HepG2 (cell line): ENCODE measurements around the gene ASTN1. TPM values are rescaled to one million over a fixed set of nuclear protein-coding genes. Genes with fewer than 3 reads are reported as not detected.

Source experiments
- ATAC-seq: fragments of 200-7000 bp; cut with Tn5 transposase; 3 replicates; pipeline ENCODE4 v1.9.1; 2020; ENCODE audit warnings: mild to moderate bottlenecking, moderate library complexity
- BruUV-seq: library from RNA; stranded (reverse); fragments of 400-500 nt; replicated peaks from 2 replicates; lab custom pipeline; 2021; lab: Mats Ljungman, UMichigan
- CTCF ChIA-PET: fragments of 300-600 bp; formaldehyde crosslinking; extraction: SDS; loops from one replicate; lab custom pipeline; 2021; ENCODE audit warnings: low total read pairs, inconsistent platforms, low intra/inter-chr PET ratio; lab: Yijun Ruan, JAX
- POLR2A ChIA-PET: fragments of 350-600 bp; sonication (Branson Sonifier 250); formaldehyde crosslinking; loops from one replicate; lab custom pipeline; 2020; ENCODE audit warnings: antibody characterized with exemption, inconsistent platforms; lab: Yijun Ruan, JAX
- DNase-seq: peaks from one replicate; pipeline ENCODE4 v3.0.0-alpha.2; 2015; ENCODE audit warnings: low spot score
- FAIRE-seq: peaks from 3 replicates; lab custom pipeline; 2011; peaks lifted over from hg19 to GRCh38; lab: Jason Lieb, UNC
- H2AFZ ChIP-seq: one replicate; pipeline ENCODE4 v1.6.1; 2011; ENCODE audit warnings: low read length, inconsistent platforms
- H3K27ac ChIP-seq: fragments of 300-600 bp; 3 replicates; pipeline ENCODE4 v1.8.0; 2011; ENCODE audit warnings: mixed run types, mild to moderate bottlenecking, mixed read lengths, low read length, inconsistent platforms; ENCODE audit not compliant: insufficient read depth; ENCODE audit errors: extremely low read length
- H3K27me3 ChIP-seq, 2 experiments: fragments of 200-600 bp in 1 of 2; 2 replicates in 1 of 2; 3 replicates in 1 of 2; pipeline versions ENCODE4 v1.6.0 to v1.8.0; 2011; ENCODE audit warnings: low read length in 2 of 2, mild to moderate bottlenecking in 2 of 2, moderate library complexity in 2 of 2, inconsistent platforms in 1 of 2; ENCODE audit not compliant: insufficient read depth in 2 of 2, control insufficient read depth in 1 of 2
- H3K36me3 ChIP-seq, 2 experiments: fragments of 200-600 bp in 1 of 2; replicated peaks in 1 of 2; 2 replicates in 1 of 2; 3 replicates in 1 of 2; pipeline versions ENCODE4 v1.5.1 to v1.8.0; 2011; ENCODE audit warnings: low read length in 2 of 2, inconsistent platforms in 1 of 2; ENCODE audit not compliant: insufficient read depth in 2 of 2, control insufficient read depth in 1 of 2
- H3K4me1 ChIP-seq: 2 replicates; pipeline ENCODE4 v1.5.1; 2012; ENCODE audit warnings: low read length, inconsistent platforms; ENCODE audit not compliant: insufficient read depth
- H3K4me2 ChIP-seq: 2 replicates; pipeline ENCODE4 v1.6.0; 2011; ENCODE audit warnings: low read depth, low read length, inconsistent platforms
- H3K4me3 ChIP-seq, 3 experiments: fragments of 200-600 bp in 1 of 3; sonication (generic), shearing (Covaris generic) in 1 of 3; replicated peaks in 1 of 3; 2 replicates each; pipeline ENCODE4 v1.5.1; 2011 to 2016; ENCODE audit warnings: low read length in 3 of 3, inconsistent platforms in 2 of 3, low read depth in 2 of 3, mild to moderate bottlenecking in 2 of 3, control low read depth in 1 of 3, mixed read lengths in 1 of 3; ENCODE audit not compliant: insufficient read depth in 1 of 3
- H3K79me2 ChIP-seq: one replicate; pipeline ENCODE4 v1.6.1; 2011; ENCODE audit warnings: low read length, inconsistent platforms; ENCODE audit not compliant: insufficient read depth
- H3K9ac ChIP-seq: 2 replicates; pipeline ENCODE4 v1.6.0; 2011; ENCODE audit warnings: mild to moderate bottlenecking, low read depth, low read length, inconsistent platforms; ENCODE audit not compliant: insufficient read depth
- H3K9me3 ChIP-seq: 2 replicates; pipeline ENCODE4 v1.5.1; 2012; ENCODE audit warnings: mild to moderate bottlenecking, low read length
- H4K20me1 ChIP-seq: 2 replicates; pipeline ENCODE4 v1.6.0; 2011; ENCODE audit warnings: inconsistent platforms, mild to moderate bottlenecking, low read length, moderate library complexity; ENCODE audit not compliant: insufficient read depth
- AKAP8 ChIP-seq: sonication (generic); formaldehyde crosslinking; IDR thresholded peaks from 2 replicates; pipeline ENCODE4 v1.5.1; 2020; ENCODE audit warnings: mild to moderate bottlenecking, missing genetic modification reagents
- CHD2 ChIP-seq: IDR thresholded peaks from 2 replicates; pipeline ENCODE4 v1.6.1; 2011; ENCODE audit warnings: low read depth, low read length, improper control_type of control experiment
- ELF3 ChIP-seq: IDR thresholded peaks from 2 replicates; pipeline ENCODE4 v1.6.1; 2016; ENCODE audit warnings: missing genetic modification reagents, missing compliant biosample characterization
- MBD4 ChIP-seq: IDR thresholded peaks from 2 replicates; pipeline ENCODE4 v1.6.1; 2012; ENCODE audit warnings: low read length, inconsistent platforms, borderline replicate concordance
- MXD3 ChIP-seq: IDR thresholded peaks from 2 replicates; pipeline ENCODE4 v1.6.1; 2016; ENCODE audit warnings: mild to moderate bottlenecking, missing biosample characterization, missing genetic modification reagents
- NFKBIZ ChIP-seq: IDR thresholded peaks from 2 replicates; pipeline ENCODE4 v1.6.1; 2018; ENCODE audit warnings: missing genetic modification reagents, missing compliant biosample characterization
- REXO4 ChIP-seq: sonication (generic); formaldehyde crosslinking; IDR thresholded peaks from 2 replicates; pipeline ENCODE4 v1.8.0; 2022; ENCODE audit warnings: missing genetic modification reagents, mild to moderate bottlenecking, borderline replicate concordance
- RFXANK ChIP-seq: IDR thresholded peaks from 2 replicates; pipeline ENCODE4 v1.6.1; 2016
- SAP130 ChIP-seq: IDR thresholded peaks from 2 replicates; pipeline ENCODE4 v1.6.1; 2016; ENCODE audit warnings: low read depth
- SSRP1 ChIP-seq: IDR thresholded peaks from 2 replicates; pipeline ENCODE4 v1.6.1; 2016; ENCODE audit warnings: control low read depth
- THAP9 ChIP-seq: sonication (generic); formaldehyde crosslinking; IDR thresholded peaks from 2 replicates; pipeline ENCODE4; 2020; ENCODE audit warnings: missing genetic modification reagents, mild to moderate bottlenecking, borderline replicate concordance
- ZBTB25 ChIP-seq: IDR thresholded peaks from 2 replicates; pipeline ENCODE4 v1.6.1; 2018; ENCODE audit warnings: missing genetic modification reagents
- ZNF12 ChIP-seq: sonication (generic); formaldehyde crosslinking; IDR thresholded peaks from 2 replicates; pipeline ENCODE4 v1.5.0; 2020; ENCODE audit warnings: missing genetic modification reagents
- ZNF136 ChIP-seq: sonication (generic); formaldehyde crosslinking; IDR thresholded peaks from 2 replicates; pipeline ENCODE4 v1.8.1; 2022; ENCODE audit warnings: low read depth, mild to moderate bottlenecking, moderate library complexity, missing genetic modification reagents
- ZNF224 ChIP-seq: sonication (generic); formaldehyde crosslinking; IDR thresholded peaks from 2 replicates; pipeline ENCODE4 v1.5.0; 2020; ENCODE audit warnings: mild to moderate bottlenecking, missing genetic modification reagents
- ZNF276 ChIP-seq: sonication (generic); formaldehyde crosslinking; IDR thresholded peaks from 2 replicates; pipeline ENCODE4 v1.4.0; 2020; ENCODE audit warnings: mild to moderate bottlenecking, low read depth, missing genetic modification reagents
- ZNF703 ChIP-seq: sonication (generic); formaldehyde crosslinking; IDR thresholded peaks from 2 replicates; pipeline ENCODE4 v1.5.1; 2020; ENCODE audit warnings: missing genetic modification reagents, mild to moderate bottlenecking, moderate library complexity, borderline replicate concordance
- WGBS: methylation state at CpG from one replicate; pipeline ENCODE4 v1.1.6; 2017; ENCODE audit warnings: low lambda C conversion rate; 5-methylcytosine and 5-hydroxymethylcytosine counted together
- in situ Hi-C: cut with HindIII; loops from 2 replicates; pipeline ENCODE4 v1.10.0; 2017; ENCODE audit warnings: low pct_unique_long_range_greater_than_20kb; ENCODE audit not compliant: extremely low pct_ligation_motif_present
- intact Hi-C: fragments of 100-400 bp; cut with micrococcal nuclease; formaldehyde crosslinking; loops from one replicate; pipeline ENCODE4 v1.10.0; 2022; ENCODE audit not compliant: unreplicated experiment
- polyA plus RNA-seq, 8 experiments: library from polyadenylated mRNA; depleted of rRNA in 3 of 8; stranded (reverse) in 7 of 8; unstranded in 1 of 8; fragments of >200 nt; fragmentation: Illumina TruSeq in 4 of 8; extraction: Trizol in 4 of 8; gene quantifications; 2 replicates each; pipeline versions ENCODE4 v1.2.1 to v1.2.3, GENCODE V29; 2011 to 2016; ENCODE audit warnings: low read depth in 4 of 8, missing spikeins in 1 of 8, mixed read lengths in 1 of 8; ENCODE audit not compliant: insufficient read depth in 1 of 8
- total RNA-seq, 5 experiments: library from RNA; depleted of rRNA; stranded (reverse); fragments of >200 nt; fragmentation: Illumina TruSeq; extraction: Trizol; gene quantifications; 2 replicates each; pipeline ENCODE4 v1.2.3, GENCODE V29; 2016; ENCODE audit warnings: low read depth in 1 of 5
- TF ChIP-seq, protein P1 (sequence below): sonication (generic); formaldehyde crosslinking; IDR thresholded peaks from 2 replicates; pipeline ENCODE4 v1.4.0; 2020; ENCODE audit warnings: missing genetic modification reagents, borderline replicate concordance

ASTN1 gene
- total and polyA plus RNA-seq, 2 of the 13 experiments (the other 11 are each of a cell fraction or from before 2014, with no cell fraction given): not detected

GRCh38 chr1:176994931-176995596 lies 169.4 kb downstream of the ASTN1 start:
- H3K79me2 ChIP-seq: no peaks in the 10 kb centered on the region
- H3K9ac ChIP-seq: no peak overlapping the region
- no peaks in the 10 kb centered on the region for H3K4me1 ChIP-seq
- no peak overlapping the region for H2AFZ ChIP-seq
- no peak overlapping the region for H3K27ac ChIP-seq
- WGBS: 7% methylated on average over 3 of the region's 3 CpGs
- TF ChIP-seq ZNF703: no peak
- TF ChIP-seq REXO4 (CRISPR knock-in tag): no peak
- TF ChIP-seq, protein P1, sequence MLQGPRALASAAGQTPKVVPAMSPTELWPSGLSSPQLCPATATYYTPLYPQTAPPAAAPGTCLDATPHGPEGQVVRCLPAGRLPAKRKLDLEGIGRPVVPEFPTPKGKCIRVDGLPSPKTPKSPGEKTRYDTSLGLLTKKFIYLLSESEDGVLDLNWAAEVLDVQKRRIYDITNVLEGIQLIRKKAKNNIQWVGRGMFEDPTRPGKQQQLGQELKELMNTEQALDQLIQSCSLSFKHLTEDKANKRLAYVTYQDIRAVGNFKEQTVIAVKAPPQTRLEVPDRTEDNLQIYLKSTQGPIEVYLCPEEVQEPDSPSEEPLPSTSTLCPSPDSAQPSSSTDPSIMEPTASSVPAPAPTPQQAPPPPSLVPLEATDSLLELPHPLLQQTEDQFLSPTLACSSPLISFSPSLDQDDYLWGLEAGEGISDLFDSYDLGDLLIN (CRISPR knock-in tag): no peak
- no peak for TF ChIP-seq ZNF136 (CRISPR knock-in tag)
- no peak for TF ChIP-seq ZNF12 (CRISPR knock-in tag)
- TF ChIP-seq RFXANK (CRISPR knock-in tag): no peak
- TF ChIP-seq AKAP8 (CRISPR knock-in tag): no peak
- no peak for TF ChIP-seq ZBTB25 (CRISPR knock-in tag)
- no peak for TF ChIP-seq SAP130 (CRISPR knock-in tag)
- TF ChIP-seq ZNF276 (CRISPR knock-in tag): no peak
- no peak for TF ChIP-seq THAP9 (CRISPR knock-in tag)
- no peak for TF ChIP-seq ZNF224 (CRISPR knock-in tag)
- no peak for TF ChIP-seq MXD3 (CRISPR knock-in tag)
- no peak for TF ChIP-seq CHD2
- no peak for TF ChIP-seq ELF3 (CRISPR knock-in tag)
- no peak for TF ChIP-seq SSRP1 (CRISPR knock-in tag)
- no peak for TF ChIP-seq MBD4
- TF ChIP-seq NFKBIZ (CRISPR knock-in tag): no peak
- intact Hi-C loops: no loop called here
- H3K4me2 ChIP-seq: no peak overlapping the region
- ChIA-PET POLR2A (no interaction called here), CTCF (no interaction called here)
- FAIRE-seq (no peak), ATAC-seq (no peak), DNase-seq (no peak)
- no peak overlapping the region for H3K4me3 ChIP-seq
- no peaks in the 10 kb centered on the region for H3K27me3 ChIP-seq
- in situ Hi-C loops: no loop called here
- BruUV-seq: no TSS peak
- H4K20me1 ChIP-seq: no peaks in the 10 kb centered on the region
- no peaks in the 10 kb centered on the region for H3K36me3 ChIP-seq
- H3K9me3 ChIP-seq: no peaks in the 10 kb centered on the region
